Stimulated activated CD8-positive, alpha-beta memory T cell treated with anti-CD3 and anti-CD28 coated beads, Interleukin-12 subunit alpha, Interleukin-12 subunit beta, amount 100 ng/mL, for 24 hours (primary cell): ENCODE results near the gene ABHD6.
"Not testable (repeated sequence)": the region's sequence is repeated elsewhere in the genome, so short reads cannot be mapped to it uniquely, and the experiment has no call there.

Source experiments
- DNase-seq: peaks from one replicate; pipeline ENCODE4 v3.0.0-alpha.2; 2020; ENCODE audit errors: extremely low read depth

ABHD6 gene

DNA sequence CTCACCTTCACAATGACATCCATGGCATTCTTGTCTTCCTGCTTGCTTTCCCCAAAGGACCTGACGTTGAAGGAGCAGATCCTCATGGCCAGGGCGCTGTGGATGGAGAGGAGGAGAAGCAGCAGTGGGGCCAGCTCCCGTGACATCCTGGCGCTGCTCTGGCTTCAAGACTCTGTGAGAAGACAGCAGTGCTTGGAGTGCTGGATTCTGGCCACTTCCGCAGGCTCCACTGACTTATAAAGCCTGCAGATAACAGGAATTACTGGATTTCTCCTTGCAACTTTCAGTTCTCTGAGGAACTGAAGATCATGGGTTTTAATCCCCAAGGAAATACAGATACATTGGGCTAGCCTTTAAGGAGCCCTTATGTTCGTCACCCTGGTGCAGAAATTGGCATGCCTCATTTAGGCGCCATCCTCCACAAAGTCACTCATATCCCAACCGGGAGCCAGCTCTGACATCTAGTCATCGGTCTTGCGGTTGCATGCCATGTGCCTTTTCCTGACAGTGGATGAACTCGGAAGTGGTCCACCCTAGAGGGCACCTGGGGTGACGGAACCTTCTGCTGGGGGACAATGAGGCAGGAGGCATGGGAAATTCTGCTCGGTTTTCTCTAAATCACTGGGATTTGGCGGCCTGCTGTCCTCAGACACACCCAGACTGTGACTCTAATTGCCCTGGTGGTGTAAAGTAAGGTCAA, 26.7 kb upstream of the ABHD6 start, which contains the start of gene DNASE1L3:
TSS of gene DNASE1L3 (minus strand) at position 212 of the 700 bp plus-strand sequence. CDS start at position 146, 66 bp downstream.
- DNase-seq, result no peak

DNA sequence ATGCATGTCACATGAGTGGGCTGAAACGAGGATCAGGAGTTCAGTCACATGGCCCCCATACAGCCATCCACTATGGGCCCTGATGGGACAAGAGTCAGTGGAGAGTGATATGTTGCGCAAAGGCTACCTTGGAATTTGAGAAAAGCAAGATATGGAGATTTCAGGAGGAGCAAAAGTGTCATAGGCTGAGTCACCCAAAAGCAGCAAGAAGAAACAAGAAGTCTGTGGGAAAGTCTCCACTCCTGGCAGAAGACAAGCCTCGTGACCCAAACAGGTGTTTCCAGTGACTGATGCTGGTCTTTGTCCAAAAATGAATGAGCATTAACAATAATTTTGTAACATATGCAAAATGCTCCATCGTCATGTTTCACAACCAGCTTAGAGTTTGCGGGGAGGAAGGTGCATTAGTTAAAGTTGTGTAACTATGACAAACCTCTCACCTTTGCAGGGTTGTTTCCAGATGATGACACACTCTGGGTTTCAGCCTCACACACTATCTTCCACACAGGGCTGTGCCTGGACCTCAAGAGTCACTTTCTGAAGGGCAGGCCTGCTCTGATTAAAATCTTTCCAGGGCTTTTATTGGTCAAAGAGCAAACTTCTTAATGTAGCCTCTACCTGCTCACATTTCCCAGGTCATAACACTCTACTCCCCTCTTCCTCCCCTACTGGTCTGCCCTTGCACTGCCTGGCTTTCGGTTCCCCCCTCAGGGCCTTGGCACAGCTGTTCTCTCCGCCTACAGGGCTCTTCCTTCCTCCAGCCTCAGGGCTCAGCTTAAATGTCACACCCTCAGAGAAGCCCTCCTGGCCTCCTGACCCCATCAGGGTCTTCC, 22.9 kb upstream of the ABHD6 start:
- no peak for DNase-seq

DNA sequence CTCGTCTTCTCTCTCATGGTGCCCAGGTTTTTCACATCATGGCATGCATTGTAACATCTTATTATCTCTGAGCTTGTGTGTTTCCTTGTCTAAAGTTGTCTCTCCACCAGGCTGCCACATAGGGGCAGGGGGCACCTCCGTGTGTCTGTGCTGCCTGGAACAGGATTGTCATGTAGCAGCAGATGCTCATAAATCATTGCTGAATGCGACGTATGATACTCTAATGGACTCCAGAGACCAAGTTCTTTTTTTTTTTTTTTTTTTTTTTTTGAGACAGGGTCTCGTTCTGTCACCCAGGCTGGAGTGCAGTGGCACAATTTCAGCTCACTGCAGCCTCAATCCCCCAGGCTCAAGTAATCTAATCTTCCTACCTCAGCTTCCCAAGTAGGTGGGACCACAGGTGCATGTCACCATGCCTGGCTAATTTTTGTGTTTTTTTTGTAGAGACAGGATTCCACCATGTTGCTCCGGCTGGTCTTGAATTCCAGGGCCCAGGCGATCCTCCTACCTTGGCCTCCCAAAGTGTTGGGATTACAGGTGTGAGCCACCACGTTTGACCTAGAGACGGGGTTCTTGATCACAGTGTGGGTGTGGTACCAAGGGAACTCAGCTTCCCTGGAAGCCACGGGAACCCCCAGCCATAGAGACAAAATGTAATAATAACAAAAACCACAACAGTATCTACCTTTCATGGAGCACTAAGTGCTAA, 22.1 kb upstream of the ABHD6 start:
- no peak for DNase-seq

DNA sequence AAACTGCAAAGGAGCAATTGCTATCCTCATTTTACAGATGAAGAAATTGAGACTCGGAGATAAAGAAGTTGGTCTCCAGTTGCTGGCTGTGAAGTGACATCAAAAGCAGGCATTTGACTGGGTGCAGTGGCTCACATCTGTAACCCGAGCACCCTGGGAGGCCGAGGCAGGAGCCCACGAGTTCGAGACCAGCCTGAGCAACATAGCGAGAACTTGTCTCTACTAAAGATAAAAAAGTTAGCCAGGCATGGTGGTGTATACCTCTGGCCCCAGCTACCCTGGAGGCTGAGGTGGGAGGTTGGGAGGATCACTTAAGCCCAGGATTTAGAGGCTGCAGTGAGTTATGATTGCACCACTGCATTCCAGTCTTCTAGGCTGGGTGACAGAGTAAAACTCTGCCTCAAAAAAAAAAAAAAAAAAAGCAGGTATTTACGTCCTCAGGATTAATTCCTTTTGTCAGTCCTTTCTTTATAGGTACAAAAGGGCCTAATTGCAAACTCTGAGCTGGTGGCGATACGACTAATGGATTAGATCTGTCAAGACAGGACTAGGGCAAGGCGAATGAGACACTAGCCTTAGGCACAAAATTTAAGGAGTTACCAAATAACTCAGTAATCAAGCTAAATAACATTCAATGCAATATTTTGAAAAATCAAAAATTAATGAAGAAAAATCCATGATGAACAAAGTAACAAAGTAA, 20.9 kb upstream of the ABHD6 start:
- no peak for DNase-seq

DNA sequence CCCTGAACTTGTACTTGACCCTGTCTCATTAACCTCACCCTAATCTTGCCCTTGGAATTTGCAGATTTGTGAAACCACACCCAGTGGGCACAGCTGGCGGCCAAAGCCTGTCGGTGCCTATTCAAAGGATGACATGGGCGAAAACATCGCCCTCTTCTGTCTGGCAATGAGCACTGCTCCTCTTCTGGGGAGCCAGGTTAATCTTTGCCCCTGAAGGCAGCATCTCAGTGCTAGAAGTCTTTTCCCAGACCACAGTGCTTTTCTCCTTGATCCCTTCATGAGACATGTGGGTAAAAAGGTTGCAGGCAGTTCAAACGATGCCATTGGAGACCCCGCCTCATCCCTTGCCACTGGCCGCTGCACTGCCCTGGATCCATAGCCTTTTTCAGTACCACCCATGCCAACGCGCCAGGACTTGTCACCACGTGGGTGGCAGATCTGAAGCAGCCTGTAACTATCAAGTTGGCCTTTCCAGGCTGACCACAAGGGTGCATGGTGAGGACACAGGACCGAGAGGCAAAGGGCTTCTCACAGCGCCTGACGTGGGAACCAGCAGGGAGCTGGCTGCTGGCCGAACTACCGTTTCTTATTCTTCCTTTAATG, 20.3 kb upstream of the ABHD6 start:
- DNase-seq, result no peak

DNA sequence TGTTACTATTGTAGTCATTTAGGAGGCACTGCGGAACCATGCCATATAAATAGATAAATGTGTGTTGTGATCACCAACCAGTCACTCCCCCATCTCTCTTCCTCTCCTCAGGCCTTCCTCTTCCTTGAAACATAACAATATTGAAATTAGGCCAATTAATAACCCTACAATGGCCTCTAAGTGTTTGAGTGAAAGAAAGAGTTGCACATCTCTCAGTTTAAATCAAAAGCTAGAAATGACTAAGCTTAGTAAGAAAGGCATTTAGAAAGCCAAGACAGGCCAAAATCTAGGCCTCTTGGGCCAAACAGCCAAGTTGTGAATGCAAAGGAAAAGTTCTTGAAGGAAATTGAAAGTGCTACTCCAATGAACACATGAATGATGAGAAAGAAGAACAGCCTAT, 18.7 kb upstream of the ABHD6 start:
- no peak for DNase-seq

DNA sequence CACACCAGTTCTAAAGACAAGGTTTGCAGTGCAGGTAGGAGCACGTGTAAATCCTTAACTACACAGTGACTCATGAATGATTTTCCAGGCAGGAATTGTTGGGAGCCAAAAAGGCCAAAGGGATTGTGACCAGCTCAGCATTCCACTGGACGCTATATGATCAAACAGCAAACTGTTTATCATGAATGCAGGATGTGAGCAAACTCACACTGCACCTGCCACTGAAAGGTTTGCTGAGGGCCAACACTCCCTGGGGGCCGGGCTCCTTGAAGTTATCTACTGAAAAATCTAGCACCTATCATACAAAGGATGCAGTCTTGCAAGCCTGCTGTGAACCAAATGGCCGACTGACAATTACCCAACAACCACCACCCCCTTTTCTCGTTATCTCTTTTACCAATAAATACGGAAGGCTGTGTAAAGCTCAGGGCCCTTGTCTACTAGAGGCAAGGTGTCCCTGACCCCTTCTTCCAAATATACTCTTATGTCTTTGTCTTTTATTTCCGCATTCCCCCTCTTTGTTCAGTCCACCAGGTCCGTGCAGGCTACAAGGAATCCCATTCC, 15.3 kb upstream of the ABHD6 start:
- no peak for DNase-seq

DNA sequence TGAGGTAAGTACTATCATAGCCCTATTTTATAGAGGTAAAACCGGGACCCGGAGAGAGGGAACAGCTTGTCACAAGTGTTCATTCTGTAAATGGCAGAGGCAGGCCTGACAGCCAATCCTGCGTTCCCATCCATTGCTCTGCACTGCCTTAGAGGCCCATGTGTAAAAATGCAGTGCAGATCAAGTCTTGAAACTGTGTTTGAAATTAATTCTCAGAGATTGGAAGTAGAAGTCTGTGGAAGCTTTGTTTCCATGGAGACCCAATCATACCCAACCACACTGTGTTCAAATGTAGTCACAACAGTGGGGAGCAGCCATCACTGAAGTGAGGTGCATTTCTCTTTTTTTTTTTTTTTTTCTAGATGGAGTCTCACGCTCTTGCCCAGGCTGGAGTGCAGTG, 13.7 kb upstream of the ABHD6 start:
- no peak for DNase-seq

DNA sequence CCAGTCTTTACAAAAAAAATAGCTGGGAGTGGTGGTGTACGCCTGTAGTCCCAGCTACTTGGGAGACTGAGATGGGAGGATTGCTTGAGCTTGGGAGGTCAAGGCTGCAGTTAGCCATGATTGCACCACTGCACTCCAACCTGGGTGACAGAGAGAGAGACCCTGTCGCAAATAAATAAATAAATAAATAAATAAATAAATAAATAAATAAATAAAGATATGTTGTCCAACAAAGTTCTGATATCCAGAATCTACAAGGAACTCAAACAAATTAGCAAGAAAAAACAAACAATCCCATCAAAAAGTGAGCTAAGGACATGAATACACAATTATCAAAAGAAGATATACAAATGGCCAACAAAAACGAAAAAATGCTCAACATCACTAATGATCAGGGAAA, 9.7 kb upstream of the ABHD6 start:
- DNase-seq, result not testable (repeated sequence)

DNA sequence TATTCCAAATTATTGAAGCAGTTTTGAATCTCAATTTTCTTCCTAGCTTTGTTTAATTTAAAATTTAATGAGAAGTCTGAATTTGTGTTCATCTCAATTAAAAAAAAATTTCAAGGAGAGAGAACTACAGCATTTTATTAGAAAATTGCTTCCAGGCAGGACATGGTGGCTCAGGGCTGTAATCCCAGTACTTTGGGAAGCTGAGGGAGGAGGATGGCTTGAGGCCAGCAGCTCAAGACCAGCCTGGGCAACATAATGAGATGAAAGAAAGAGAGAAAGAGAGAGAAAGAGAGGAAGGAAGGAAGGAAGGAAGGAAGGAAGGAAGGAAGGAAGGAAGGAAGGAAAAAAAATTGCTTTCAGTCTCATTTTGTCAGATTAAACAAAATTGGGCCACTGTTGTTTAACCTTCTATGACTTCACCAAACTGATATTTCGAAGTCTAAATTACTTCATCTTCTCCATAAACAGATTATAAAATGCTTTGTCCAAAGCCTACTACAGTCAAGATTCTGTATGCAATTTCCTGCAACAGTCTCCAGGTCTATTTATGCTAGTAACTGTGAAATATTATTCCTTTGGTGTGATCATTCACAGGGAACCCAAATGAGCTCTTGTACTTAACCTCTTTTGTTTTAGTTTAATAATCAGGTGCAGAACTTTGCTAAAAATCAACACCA, 6.6 kb upstream of the ABHD6 start:
- no peak for DNase-seq

DNA sequence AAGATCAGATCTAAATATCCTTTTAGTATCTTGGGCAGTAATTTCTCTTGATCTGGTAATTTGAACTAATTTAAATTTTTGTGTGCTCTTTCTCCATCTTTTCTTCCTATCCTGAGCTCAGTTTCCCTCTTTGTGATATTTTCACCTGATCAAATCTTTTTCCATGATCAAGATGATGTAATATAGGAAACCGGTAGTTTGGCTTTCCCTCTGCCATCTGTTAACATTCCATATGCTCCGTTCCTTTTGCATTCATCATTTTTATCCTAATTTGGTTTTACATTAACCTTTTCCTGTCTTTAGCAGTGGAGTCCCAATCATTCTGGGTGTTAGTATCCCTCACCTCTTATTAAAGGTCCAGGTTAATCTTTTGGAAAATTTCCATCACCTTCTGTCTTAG, 5.9 kb upstream of the ABHD6 start:
- DNase-seq, result no peak

DNA sequence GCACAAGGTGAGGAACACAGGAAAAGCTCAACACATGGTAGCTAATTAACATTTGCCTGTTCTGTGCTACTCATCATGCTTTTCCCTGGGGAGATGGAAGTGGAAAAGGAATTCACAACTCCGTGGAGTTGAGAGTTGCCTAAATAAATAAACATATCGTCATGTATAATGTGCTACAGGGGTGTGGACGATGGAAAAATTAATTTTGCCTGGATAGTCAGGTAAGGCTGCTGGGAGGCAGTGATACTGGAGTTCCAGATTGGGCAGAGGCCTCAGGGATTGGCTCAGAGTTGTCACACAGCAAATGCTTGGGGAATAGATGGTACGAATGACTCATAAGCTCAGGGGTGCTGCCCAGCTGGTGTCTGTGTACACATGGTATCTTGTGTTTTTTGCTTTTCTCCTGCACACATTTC, 3.1 kb upstream of the ABHD6 start:
- no peak for DNase-seq

DNA sequence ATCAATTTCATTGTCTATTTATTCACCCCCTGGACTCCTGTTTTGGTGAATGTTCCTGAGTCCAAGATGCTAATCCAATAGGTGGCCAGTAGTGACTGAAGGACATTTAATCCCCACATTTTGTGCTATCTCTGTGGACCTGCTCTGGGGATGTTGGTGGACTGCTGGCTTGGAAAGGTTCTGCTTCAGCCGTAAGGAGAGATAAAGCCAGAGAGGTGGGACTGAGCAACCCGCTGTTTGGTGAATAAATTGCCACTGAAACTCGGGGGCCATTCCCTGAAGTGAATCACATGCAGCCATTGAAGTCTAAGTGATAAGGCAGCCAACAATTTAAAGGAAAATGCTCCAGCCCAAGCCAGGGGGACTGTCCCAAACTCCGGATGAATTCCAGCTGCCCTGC, 1.6 kb upstream of the ABHD6 start:
- DNase-seq, result no peak

DNA sequence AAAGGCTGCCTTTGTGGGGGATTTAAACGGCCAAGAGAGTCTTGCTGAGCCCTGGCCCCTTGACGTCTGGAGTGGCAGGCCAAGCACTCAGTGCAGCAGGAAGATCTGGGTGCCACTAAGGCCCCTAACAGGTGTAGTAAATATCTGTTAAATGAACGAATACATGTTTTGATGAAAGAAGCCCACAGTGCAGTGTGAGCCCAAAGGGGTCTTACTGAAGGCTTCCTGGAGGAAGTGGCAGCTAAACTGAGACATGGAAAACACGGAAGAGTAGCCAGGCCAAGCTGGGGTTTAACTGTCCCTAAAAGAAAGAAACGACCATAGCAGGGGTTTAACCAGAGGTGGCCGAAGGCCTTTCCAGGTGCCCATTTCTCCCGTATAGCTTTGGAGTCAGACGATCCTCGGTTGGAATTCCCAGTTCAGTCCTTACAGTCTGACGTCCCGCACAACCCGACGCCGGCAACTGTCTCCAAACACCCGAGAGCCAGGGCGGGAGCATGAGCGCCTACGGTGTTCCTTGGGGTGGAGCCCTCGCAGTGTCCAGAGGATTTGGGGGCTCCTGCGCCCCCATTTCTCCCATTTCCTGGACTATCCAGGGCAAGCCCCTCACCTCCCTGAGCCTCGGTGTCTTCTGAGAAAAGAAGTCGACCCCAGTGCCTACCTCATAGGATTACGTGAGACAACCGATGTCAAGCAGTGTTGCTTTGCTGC, 910 bp upstream of the ABHD6 start:
- DNase-seq, result no peak

DNA sequence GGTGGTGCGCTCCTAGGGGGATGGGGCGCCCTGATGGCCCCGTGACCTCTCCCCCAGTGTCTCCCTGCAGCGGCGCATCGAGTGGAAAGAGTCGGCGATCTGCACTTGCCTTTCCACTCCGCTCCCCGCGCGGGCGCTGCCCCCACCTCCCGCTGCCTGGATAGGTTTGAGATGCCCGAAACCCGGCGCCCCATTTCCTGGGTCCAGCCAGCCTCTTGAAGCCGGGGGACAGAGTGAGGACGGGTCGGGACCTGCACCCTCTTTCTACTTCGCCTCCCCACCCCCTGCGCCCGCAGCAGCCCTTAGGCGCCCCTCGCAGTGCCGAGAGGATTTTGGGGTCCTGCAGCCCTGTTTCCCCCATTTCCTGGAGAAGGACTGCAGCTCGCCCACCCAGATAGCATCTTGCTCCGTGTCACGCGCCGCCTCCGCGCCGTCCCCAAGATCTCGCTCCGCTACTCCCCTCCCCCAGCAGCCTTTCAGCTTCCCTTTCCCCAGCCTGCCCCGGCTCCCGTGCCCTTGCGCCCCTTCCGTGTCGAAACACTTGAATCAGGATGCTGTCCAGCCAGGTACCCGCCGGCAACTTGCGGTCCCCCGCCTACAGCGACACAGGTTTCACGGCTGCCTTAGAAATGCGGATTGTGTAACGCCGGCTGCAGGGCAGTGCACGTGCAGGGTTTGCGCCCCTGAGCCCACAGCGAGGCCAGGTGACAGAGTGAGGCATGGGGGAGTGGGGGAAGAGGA, 519 bp downstream of the ABHD6 start:
- no peak for DNase-seq

DNA sequence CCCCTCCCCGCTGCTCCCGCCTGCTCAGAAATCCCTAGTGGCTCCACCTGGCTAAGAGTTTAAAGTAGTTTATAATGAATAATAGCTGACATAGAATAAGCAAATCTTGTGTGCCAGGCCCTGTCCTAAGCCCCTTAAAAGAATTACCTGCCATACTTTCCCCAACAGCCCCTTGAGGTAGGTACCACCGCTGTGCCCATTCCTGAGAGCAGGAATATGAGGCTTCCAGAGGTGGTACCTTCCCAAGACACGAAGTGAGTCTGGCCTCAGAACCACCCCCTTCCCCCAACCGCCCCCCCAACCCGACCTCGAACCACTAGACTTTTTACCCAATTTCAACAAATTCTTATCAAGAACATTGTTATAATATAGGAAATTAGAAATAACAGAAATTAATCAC, 1.2 kb downstream of the ABHD6 start:
- DNase-seq, result no peak

DNA sequence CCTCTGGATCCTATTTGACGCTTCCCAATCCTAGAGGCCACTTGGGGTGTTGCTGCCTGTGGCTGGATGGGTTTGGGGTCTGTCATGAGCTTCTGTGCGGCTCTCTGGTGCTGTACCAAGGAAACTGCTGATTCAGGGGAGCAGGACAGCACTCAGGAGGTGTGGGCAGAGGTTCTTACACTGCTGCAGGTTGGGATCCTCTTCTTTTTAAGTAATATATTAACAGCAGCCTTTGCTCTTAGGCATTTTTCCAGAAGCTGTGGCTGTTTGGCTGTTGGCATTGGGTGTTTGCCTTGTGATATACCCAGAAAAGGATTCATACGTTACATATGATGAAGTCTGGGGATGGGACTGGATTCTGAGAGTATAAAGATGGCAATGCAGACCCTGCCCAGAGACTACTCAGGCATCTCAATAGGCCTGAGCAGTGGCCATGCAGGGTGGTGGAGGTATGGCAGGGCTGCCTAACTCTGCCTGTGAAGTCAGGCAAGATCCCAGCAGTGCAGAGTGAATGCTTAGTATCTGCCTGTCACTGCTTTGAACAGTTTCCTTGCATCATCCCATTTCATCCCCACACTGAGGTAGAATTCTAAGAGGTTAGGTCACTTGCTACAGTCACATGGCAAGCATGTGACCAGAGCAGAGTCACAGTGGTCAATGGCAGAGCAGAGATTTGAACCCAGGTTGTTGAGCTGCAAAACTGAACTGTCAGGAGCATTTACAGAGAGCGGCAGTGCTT, 3.9 kb downstream of the ABHD6 start:
- no peak for DNase-seq

DNA sequence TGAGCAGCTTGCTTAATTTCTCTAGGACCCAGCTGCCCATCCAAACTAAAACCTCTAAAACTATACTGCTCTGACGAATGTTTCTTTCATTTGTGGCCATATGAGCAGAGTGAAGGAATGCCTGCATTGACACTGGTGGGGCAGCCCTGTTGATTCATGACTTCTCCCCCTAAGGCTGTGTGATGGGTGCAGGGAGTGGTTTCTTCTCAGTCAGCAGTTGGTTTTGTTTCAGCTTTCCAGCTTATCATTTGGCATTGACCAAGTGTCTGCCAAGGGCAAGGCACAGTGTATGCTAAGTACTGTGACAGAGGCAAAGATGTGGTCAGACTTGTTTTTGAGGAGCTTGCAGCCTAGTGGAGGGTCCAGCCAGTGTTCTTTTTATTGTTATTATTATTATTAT, 4.7 kb downstream of the ABHD6 start:
- DNase-seq, result no peak

DNA sequence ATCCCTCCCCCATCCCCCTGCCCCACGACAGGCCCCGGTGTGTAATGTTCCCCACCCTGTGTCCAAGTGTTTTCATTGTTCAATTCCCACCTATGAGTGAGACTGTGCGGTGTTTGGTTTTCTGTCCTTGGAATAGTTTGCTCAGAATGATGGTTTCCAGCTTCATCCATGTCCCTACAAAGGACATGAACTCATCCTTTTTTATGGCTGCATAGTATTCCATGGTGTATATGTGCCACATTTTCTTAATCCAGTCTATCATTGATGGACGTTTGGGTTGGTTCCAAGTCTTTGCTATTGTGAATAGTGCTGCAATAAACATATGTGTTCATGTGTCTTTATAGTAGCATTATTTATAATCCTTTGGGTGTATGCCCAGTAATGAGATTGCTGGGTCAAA, 5.3 kb downstream of the ABHD6 start:
- not testable (repeated sequence) for DNase-seq
